Testis (tissue), 2 donors: Measurements from ENCODE around the gene GRK5.

Experiments
- CTCF ChIP-seq, 3 experiments: fragments of 450-650 bp in 2 of 3; fragments of 200-600 bp in 1 of 3; sonication (generic) in 1 of 3; IDR thresholded peaks; one replicate each; pipeline ENCODE4 v1.5.1; 2016 to 2019; ENCODE audit warnings: antibody characterized with exemption in 3 of 3, mild to moderate bottlenecking in 2 of 3, moderate library complexity in 1 of 3
- POLR2A ChIP-seq: fragments of 450-650 bp; IDR thresholded peaks from one replicate; pipeline ENCODE4 v1.6.1; 2017; ENCODE audit warnings: antibody characterized with exemption, mild to moderate bottlenecking, moderate library complexity

DNA sequence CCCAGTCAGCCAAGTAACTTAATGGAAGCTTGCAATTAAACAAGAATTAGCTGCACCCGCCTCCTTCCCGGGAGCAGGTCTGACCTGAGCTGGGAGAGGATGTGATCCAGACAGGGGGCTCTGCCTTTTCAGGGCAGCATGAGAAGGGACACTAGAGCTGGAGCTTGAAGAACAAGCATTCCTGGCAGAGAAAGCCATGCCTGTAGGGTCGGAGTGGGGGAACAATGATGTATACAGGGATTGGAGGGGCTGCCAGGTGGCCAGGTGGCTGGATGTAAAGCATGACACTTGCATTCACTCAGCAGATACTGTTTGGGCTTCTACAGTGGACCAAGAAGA is 112.5 kb downstream of the GRK5 start:
- no peak for TF ChIP-seq CTCF (IDR thresholded peaks at IDR 0.05)
- TF ChIP-seq POLR2A, result no peak
